C1 segment of cervical spinal cord (tissue), 14 donors: ENCODE results near the gene REV1.
"Not testable (repeated sequence)": the region's sequence is repeated elsewhere in the genome, so short reads cannot be mapped to it uniquely, and the experiment has no call there.

ENCODE experiments used
- DNase-seq, 14 donors: peaks; one replicate each; lab custom pipeline; 2025; lab: John Stamatoyannopoulos, UW

Gene REV1

GRCh38 chr2:99404039-99404796 is 85.6 kb downstream of the REV1 start:
- DNase-seq, result no peak

GRCh38 chr2:99403524-99403923 is 86.3 kb downstream of the REV1 start:
- DNase-seq, result no peak

GRCh38 chr2:99403084-99403483 is 86.7 kb downstream of the REV1 start:
- DNase-seq, result no peak

- no peak for DNase-seq
Observed at GRCh38 chr2:99401841-99402240, 88.0 kb downstream of the REV1 start.

- DNase-seq, result no peak
Observed at GRCh38 chr2:99399795-99400194, 90.0 kb downstream of the REV1 start.

GRCh38 chr2:99399063-99399462 is 90.8 kb downstream of the REV1 start:
- DNase-seq, result no peak

- DNase-seq, result no peak
Observed at GRCh38 chr2:99398303-99398702, 91.5 kb downstream of the REV1 start.

GRCh38 chr2:99397266-99397920 is 92.4 kb downstream of the REV1 start:
- peak in 2 of 14 donors; percentile 13 to 20 for DNase-seq

GRCh38 chr2:99395589-99396130 is 94.2 kb downstream of the REV1 start:
- no peak for DNase-seq

GRCh38 chr2:99389946-99390345 is 99.9 kb downstream of the REV1 start:
- no peak for DNase-seq

- no peak for DNase-seq
Observed at GRCh38 chr2:99389371-99389770, 100.4 kb downstream of the REV1 start.

GRCh38 chr2:99388892-99389291 is 100.9 kb downstream of the REV1 start:
- no peak for DNase-seq

- DNase-seq, result no peak
Observed at GRCh38 chr2:99386011-99386410, 103.8 kb downstream of the REV1 start.

GRCh38 chr2:99382143-99382542 is 107.7 kb downstream of the REV1 start:
- DNase-seq, result no peak

- DNase-seq, result no peak
Observed at GRCh38 chr2:99380376-99381010, 109.3 kb downstream of the REV1 start.

- DNase-seq, result no peak
Observed at GRCh38 chr2:99377879-99378278, 111.9 kb downstream of the REV1 start.

GRCh38 chr2:99376254-99376864 is 113.5 kb downstream of the REV1 start:
- DNase-seq, result no peak

- DNase-seq, result no peak
Observed at GRCh38 chr2:99374747-99375146, 115.1 kb downstream of the REV1 start.

GRCh38 chr2:99373144-99373543 is 116.7 kb downstream of the REV1 start:
- DNase-seq, result no peak

GRCh38 chr2:99368854-99369253 is 121.0 kb downstream of the REV1 start:
- not testable (repeated sequence) for DNase-seq

- DNase-seq, result no peak
Observed at GRCh38 chr2:99365661-99366060, 124.2 kb downstream of the REV1 start.

- DNase-seq, result no peak
Observed at GRCh38 chr2:99356853-99357252, 133.0 kb downstream of the REV1 start.
